Keratinocyte (primary cell): ENCODE data around the gene BRD7. TPM values are rescaled to one million over a fixed set of nuclear protein-coding genes. Genes with fewer than 3 reads are reported as not detected.

ENCODE experiments used
- DNase-seq: peaks from one replicate; pipeline ENCODE4 v3.0.0-alpha.2; 2011; ENCODE audit warnings: low read depth, missing footprints, low spot score
- FAIRE-seq: peaks from 2 replicates; lab custom pipeline; 2011; peaks lifted over from hg19 to GRCh38; lab: Jason Lieb, UNC
- H2AFZ ChIP-seq: 2 replicates; pipeline ENCODE4 v1.6.0; 2012; ENCODE audit warnings: low read length, control low read depth, inconsistent platforms; ENCODE audit not compliant: control insufficient read depth
- H3K27ac ChIP-seq: 2 replicates; pipeline ENCODE4 v1.5.1; 2011; ENCODE audit warnings: low read length; ENCODE audit not compliant: control insufficient read depth, insufficient read depth
- H3K27me3 ChIP-seq: 3 replicates; pipeline ENCODE4 v1.6.0; 2011; ENCODE audit warnings: low read length; ENCODE audit not compliant: control insufficient read depth, insufficient read depth; ENCODE audit errors: extremely low read depth
- H3K36me3 ChIP-seq, 2 experiments: 2 replicates in 1 of 2; 3 replicates in 1 of 2; pipeline ENCODE4 v1.5.1; 2011; ENCODE audit warnings: low read length in 2 of 2, mild to moderate bottlenecking in 1 of 2; ENCODE audit not compliant: control insufficient read depth in 2 of 2, insufficient read depth in 2 of 2; ENCODE audit errors: extremely low read depth in 1 of 2
- H3K4me1 ChIP-seq: 3 replicates; pipeline ENCODE4 v1.5.1; 2011; ENCODE audit warnings: low read length; ENCODE audit not compliant: control insufficient read depth, insufficient read depth; ENCODE audit errors: extremely low read depth
- H3K4me2 ChIP-seq: 3 replicates; pipeline ENCODE4 v1.6.0; 2011; ENCODE audit warnings: low read depth, low read length; ENCODE audit not compliant: control insufficient read depth, insufficient read depth; ENCODE audit errors: extremely low read depth
- H3K4me3 ChIP-seq, 3 experiments: fragments of 200-600 bp in 1 of 3; sonication (generic) in 1 of 3; 2 replicates in 2 of 3; 3 replicates in 1 of 3; pipeline ENCODE4 v1.5.1; 2011 to 2016; ENCODE audit warnings: low read length in 3 of 3, mild to moderate bottlenecking in 3 of 3, control low read depth in 2 of 3, inconsistent platforms in 1 of 3, low read depth in 1 of 3, mixed read lengths in 1 of 3, mixed run types in 1 of 3, moderate library complexity in 1 of 3; ENCODE audit not compliant: control insufficient read depth in 2 of 3, insufficient read depth in 2 of 3; ENCODE audit errors: extremely low read depth in 1 of 3
- H3K79me2 ChIP-seq: 2 replicates; pipeline ENCODE4 v1.6.0; 2012; ENCODE audit warnings: low read length; ENCODE audit not compliant: control insufficient read depth, insufficient read depth
- H3K9ac ChIP-seq: 3 replicates; pipeline ENCODE4 v1.6.0; 2011; ENCODE audit warnings: low read length; ENCODE audit not compliant: control insufficient read depth, insufficient read depth; ENCODE audit errors: extremely low read depth
- H3K9me1 ChIP-seq: 3 replicates; pipeline ENCODE4 v1.6.0; 2011; ENCODE audit warnings: low read length; ENCODE audit not compliant: control insufficient read depth, insufficient read depth; ENCODE audit errors: extremely low read depth
- H3K9me3 ChIP-seq: 2 replicates; pipeline ENCODE4 v1.5.1; 2012; ENCODE audit warnings: low read depth, low read length; ENCODE audit not compliant: control insufficient read depth
- H4K20me1 ChIP-seq: 3 replicates; pipeline ENCODE4 v1.6.0; 2011; ENCODE audit warnings: low read length; ENCODE audit not compliant: control insufficient read depth, insufficient read depth; ENCODE audit errors: extremely low read depth
- CTCF ChIP-seq, 3 experiments: IDR thresholded peaks in 1 of 3; conservative IDR thresholded peaks in 1 of 3; optimal IDR thresholded peaks in 1 of 3; 2 replicates in 2 of 3; 3 replicates in 1 of 3; pipeline versions ENCODE3 to v1.5.1; 2011; ENCODE audit warnings: low read length in 3 of 3, mild to moderate bottlenecking in 3 of 3, moderate library complexity in 2 of 3, control low read depth in 1 of 3, inconsistent platforms in 1 of 3; ENCODE audit not compliant: insufficient read depth in 2 of 3; ENCODE audit errors: extremely low read depth in 1 of 3
- EZH2 ChIP-seq: IDR thresholded peaks from one replicate; pipeline ENCODE4 v1.6.1; 2012; ENCODE audit warnings: inconsistent platforms, mild to moderate bottlenecking, low read length, moderate library complexity
- dilution Hi-C: fragments of 300-500 bp; cut with MboI; formaldehyde crosslinking; loops from one replicate; pipeline ENCODE4 v1.7.0; 2020; ENCODE audit warnings: low sequenced_read_pairs; ENCODE audit not compliant: extremely low pct_ligation_motif_present
- polyA plus RNA-seq, 5 experiments: library from polyadenylated mRNA; depleted of rRNA in 3 of 5; stranded (reverse) in 3 of 5; stranded (forward) in 1 of 5; unstranded in 1 of 5; fragments of >200 nt; gene quantifications; 1 replicate in 1 of 5; 2 replicates in 3 of 5; 3 replicates in 1 of 5; pipeline versions ENCODE4 v1.2.1 to v1.2.3, GENCODE V29; 2011 to 2012; ENCODE audit warnings: missing spikeins in 2 of 5, low read depth in 1 of 5, low replicate concordance in 1 of 5

The BRD7 gene
- polyA plus RNA-seq, 1 donor (not counting 4 experiments of a cell fraction or from before 2014, with no cell fraction given): 66.6 TPM

GRCh38 chr16:50284131-50284911 lies 84.5 kb downstream of the BRD7 start:
- FAIRE-seq (no peak), DNase-seq (no peak)
- Histone ChIP-seq H3K27me3 (no peaks in the 10 kb centered on the region), H3K9me3 (no peaks in the 10 kb centered on the region), H3K9ac (no peak overlapping the region), H3K9me1 (no peaks in the 10 kb centered on the region), H2AFZ (no peak overlapping the region), H4K20me1 (no peaks in the 10 kb centered on the region), H3K4me1 (no peaks in the 10 kb centered on the region), H3K36me3 (peaks cover 0 to 5% of the 10 kb centered on the region in 2 experiments), H3K27ac (no peak overlapping the region), H3K4me3 (no peak overlapping the region), H3K4me2 (no peak overlapping the region), H3K79me2 (no peaks in the 10 kb centered on the region)
- no peak for TF ChIP-seq EZH2
- no peak for TF ChIP-seq CTCF (optimal IDR thresholded peaks at IDR 0.05 in 1 of 3, IDR thresholded peaks at IDR 0.05 in 1 of 3, conservative IDR thresholded peaks at IDR 0.05 in 1 of 3; ENCODE audit: extremely low read depth in 1 of 3, insufficient read depth in 2 of 3, low read length in 3 of 3)
- dilution Hi-C loops: no loop called here

GRCh38 chr16:50282955-50283631 lies 85.7 kb downstream of the BRD7 start:
- Histone ChIP-seq H3K9me3 (no peaks in the 10 kb centered on the region), H3K27ac (no peak overlapping the region), H3K4me2 (no peak overlapping the region), H3K36me3 (peaks cover 0 to 6% of the 10 kb centered on the region in 2 experiments), H3K9me1 (no peaks in the 10 kb centered on the region), H3K4me3 (no peak overlapping the region), H2AFZ (no peak overlapping the region), H3K9ac (no peak overlapping the region), H4K20me1 (no peaks in the 10 kb centered on the region), H3K79me2 (no peaks in the 10 kb centered on the region), H3K27me3 (no peaks in the 10 kb centered on the region), H3K4me1 (no peaks in the 10 kb centered on the region)
- TF ChIP-seq CTCF (optimal IDR thresholded peaks at IDR 0.05 in 1 of 3, IDR thresholded peaks at IDR 0.05 in 1 of 3, conservative IDR thresholded peaks at IDR 0.05 in 1 of 3; ENCODE audit: extremely low read depth in 1 of 3, insufficient read depth in 2 of 3, low read length in 3 of 3): no peak
- no peak for TF ChIP-seq EZH2
- DNase-seq (no peak), FAIRE-seq (no peak)
- dilution Hi-C loops: no loop called here
